ENCODE data around the gene FGD4. TPM values are rescaled to one million over a fixed set of nuclear protein-coding genes. Genes with fewer than 3 reads are reported as not detected.

FGD4 gene
- total RNA-seq, 1 experiment from 2014 or later = 31.6 TPM

DNA sequence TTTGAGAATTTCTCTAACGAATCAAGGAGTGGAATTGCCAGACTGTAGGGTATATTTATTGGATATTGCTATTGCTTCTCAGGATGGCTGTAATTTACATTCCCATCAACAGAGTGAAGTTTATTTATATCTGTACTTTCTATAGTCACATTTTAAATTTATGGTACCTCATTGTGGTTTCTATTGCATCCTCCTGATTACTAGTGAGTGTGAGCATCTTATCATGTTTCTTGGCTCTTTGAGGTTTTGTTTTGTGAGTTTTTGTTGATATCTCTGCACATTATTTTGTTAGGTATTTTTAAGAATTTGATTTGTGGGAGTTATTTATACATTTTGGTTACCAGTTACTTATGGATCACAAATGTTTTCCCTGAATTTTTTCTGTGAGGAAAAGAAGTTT, 293.7 kb downstream of the FGD4 start:
- H3K4me3 ChIP-seq (ENCODE audit: low read depth, low read length) = no peak overlapping the region
- POLR2A ChIA-PET = no interaction called here
- CTCF ChIA-PET = no interaction called here
- Mint-ChIP-seq H3K36me3 (ENCODE audit: insufficient read depth, unreplicated experiment) (peaks cover 26% of the 10 kb centered on the region), H3K4me3 (ENCODE audit: unreplicated experiment) (no peak overlapping the region), H3K27ac (ENCODE audit: unreplicated experiment) (no peak overlapping the region), H3K27me3 (ENCODE audit: insufficient read depth, unreplicated experiment) (no peaks in the 10 kb centered on the region), H3K4me1 (ENCODE audit: low read depth, unreplicated experiment) (peaks cover 4% of the 10 kb centered on the region), H3K9me3 (ENCODE audit: unreplicated experiment) (peaks cover 21% of the 10 kb centered on the region)
- intact Hi-C loops (cut with micrococcal nuclease; ENCODE audit: unreplicated experiment) = no loop called here
- H3K36me3 ChIP-seq (ENCODE audit: control insufficient read depth, insufficient read depth, low read length) = no peaks in the 10 kb centered on the region; the same call in none of the 2 replicates
- no peak for DNase-seq
- H3K9me3 ChIP-seq = peaks cover 11% of the 10 kb centered on the region; the same call in 1 of the 2 replicates
- no peaks in the 10 kb centered on the region for H3K27me3 ChIP-seq (replicated peaks; ENCODE audit: control insufficient read depth, insufficient read depth, low read length)
- TF ChIP-seq, protein P1, sequence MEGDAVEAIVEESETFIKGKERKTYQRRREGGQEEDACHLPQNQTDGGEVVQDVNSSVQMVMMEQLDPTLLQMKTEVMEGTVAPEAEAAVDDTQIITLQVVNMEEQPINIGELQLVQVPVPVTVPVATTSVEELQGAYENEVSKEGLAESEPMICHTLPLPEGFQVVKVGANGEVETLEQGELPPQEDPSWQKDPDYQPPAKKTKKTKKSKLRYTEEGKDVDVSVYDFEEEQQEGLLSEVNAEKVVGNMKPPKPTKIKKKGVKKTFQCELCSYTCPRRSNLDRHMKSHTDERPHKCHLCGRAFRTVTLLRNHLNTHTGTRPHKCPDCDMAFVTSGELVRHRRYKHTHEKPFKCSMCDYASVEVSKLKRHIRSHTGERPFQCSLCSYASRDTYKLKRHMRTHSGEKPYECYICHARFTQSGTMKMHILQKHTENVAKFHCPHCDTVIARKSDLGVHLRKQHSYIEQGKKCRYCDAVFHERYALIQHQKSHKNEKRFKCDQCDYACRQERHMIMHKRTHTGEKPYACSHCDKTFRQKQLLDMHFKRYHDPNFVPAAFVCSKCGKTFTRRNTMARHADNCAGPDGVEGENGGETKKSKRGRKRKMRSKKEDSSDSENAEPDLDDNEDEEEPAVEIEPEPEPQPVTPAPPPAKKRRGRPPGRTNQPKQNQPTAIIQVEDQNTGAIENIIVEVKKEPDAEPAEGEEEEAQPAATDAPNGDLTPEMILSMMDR (IDR thresholded peaks at IDR 0.05; ENCODE audit: insufficient read depth in 1 of 2, low read depth in 1 of 2, low read length in 1 of 2, severe bottlenecking in 1 of 2, unreplicated experiment in 1 of 2) = no peak
- no peaks in the 10 kb centered on the region for H3K4me1 ChIP-seq
- no TSS peak for BruUV-seq (replicated peaks)

Measured in Caco-2 (cell line).